Measurements from ENCODE around the gene LLCFC1. TPM values are rescaled to one million over a fixed set of nuclear protein-coding genes. Genes with fewer than 3 reads are reported as not detected.

Gene LLCFC1
- total and polyA plus RNA-seq, 2 of the 13 experiments (the other 11 are each of a cell fraction or from before 2014, with no cell fraction given), result not detected

GRCh38 chr7:142918901-142919300 is 20.4 kb upstream of the LLCFC1 start:
- H2AFZ ChIP-seq (ENCODE audit: low read length), result no peak overlapping the region
- intact Hi-C loops (cut with micrococcal nuclease; ENCODE audit: unreplicated experiment), result no loop called here
- no peaks in the 10 kb centered on the region for H3K36me3 ChIP-seq (replicated peaks in 1 of 2; ENCODE audit: control insufficient read depth in 1 of 2, insufficient read depth in 2 of 2, low read length in 2 of 2)
- no peaks in the 10 kb centered on the region for H4K20me1 ChIP-seq (ENCODE audit: insufficient read depth, low read length)
- TF ChIP-seq SALL1 (CRISPR knock-in tag; IDR thresholded peaks at IDR 0.05) (no peak), JDP2 (CRISPR knock-in tag; IDR thresholded peaks at IDR 0.05; ENCODE audit: borderline replicate concordance) (no peak), POLR2G (IDR thresholded peaks at IDR 0.05; ENCODE audit: low read depth, low read length) (no peak), RORA (CRISPR knock-in tag; IDR thresholded peaks at IDR 0.05) (no peak), ZNF235 (CRISPR knock-in tag; IDR thresholded peaks at IDR 0.05; ENCODE audit: borderline replicate concordance) (no peak), ARID5B (CRISPR knock-in tag; IDR thresholded peaks at IDR 0.05) (no peak), AGO1 (IDR thresholded peaks at IDR 0.05; ENCODE audit: low read depth, low read length, poor library complexity, severe bottlenecking) (no peak), ELK4 (CRISPR knock-in tag; IDR thresholded peaks at IDR 0.05; ENCODE audit: borderline replicate concordance) (no peak)
- no TSS peak for BruUV-seq (replicated peaks)
- ChIA-PET POLR2A (no interaction called here), CTCF (ENCODE audit: low intra/inter-chr PET ratio, low total read pairs) (no interaction called here)
- H3K27me3 ChIP-seq (ENCODE audit: control insufficient read depth in 1 of 2, insufficient read depth in 2 of 2, low read length in 2 of 2), result no peaks in the 10 kb centered on the region
- no peaks in the 10 kb centered on the region for H3K79me2 ChIP-seq (ENCODE audit: insufficient read depth, low read length)
- ATAC-seq (no peak), FAIRE-seq (no peak), DNase-seq (ENCODE audit: low spot score) (no peak)
- in situ Hi-C loops (cut with HindIII; ENCODE audit: extremely low pct_ligation_motif_present, low pct_unique_long_range_greater_than_20kb), result no loop called here
- H3K4me3 ChIP-seq (replicated peaks in 1 of 3; ENCODE audit: insufficient read depth in 1 of 3, low read depth in 2 of 3, low read length in 3 of 3), result no peak overlapping the region
- no peak overlapping the region for H3K27ac ChIP-seq (ENCODE audit: extremely low read length, insufficient read depth, low read length)
- H3K9ac ChIP-seq (ENCODE audit: insufficient read depth, low read depth, low read length), result no peak overlapping the region
- H3K9me3 ChIP-seq (ENCODE audit: low read length), result no peaks in the 10 kb centered on the region
- H3K4me1 ChIP-seq (ENCODE audit: insufficient read depth, low read length), result no peaks in the 10 kb centered on the region
- H3K4me2 ChIP-seq (ENCODE audit: low read depth, low read length), result no peak overlapping the region
- WGBS (ENCODE audit: low lambda C conversion rate), result 0% methylated on average over 1 of the region's 2 CpGs

Data from HepG2 (cell line).